ENCODE data around the gene RFX1. TPM values are rescaled to one million over a fixed set of nuclear protein-coding genes. Genes with fewer than 3 reads are reported as not detected.
"Not testable (repeated sequence)": the region's sequence is repeated elsewhere in the genome, so short reads cannot be mapped to it uniquely, and the experiment has no call there.

RFX1 gene
- total and polyA plus RNA-seq, 2 of the 13 experiments (the other 11 are each of a cell fraction or from before 2014, with no cell fraction given): 1.1 to 1.3 TPM

- H3K9ac ChIP-seq (ENCODE audit: insufficient read depth, low read depth, low read length); H3K27ac ChIP-seq (ENCODE audit: extremely low read length, insufficient read depth, low read length); DNase-seq (ENCODE audit: low spot score); H2AFZ ChIP-seq (ENCODE audit: low read length); H4K20me1 ChIP-seq (ENCODE audit: insufficient read depth, low read length); POLR2A ChIA-PET; H3K27me3 ChIP-seq (ENCODE audit: control insufficient read depth in 1 of 2, insufficient read depth in 2 of 2, low read length in 2 of 2); CTCF ChIA-PET (ENCODE audit: low intra/inter-chr PET ratio, low total read pairs); H3K36me3 ChIP-seq (replicated peaks in 1 of 2; ENCODE audit: control insufficient read depth in 1 of 2, insufficient read depth in 2 of 2, low read length in 2 of 2); FAIRE-seq; H3K9me3 ChIP-seq (ENCODE audit: low read length); intact Hi-C loops (cut with micrococcal nuclease; ENCODE audit: unreplicated experiment); H3K4me3 ChIP-seq (replicated peaks in 1 of 3; ENCODE audit: insufficient read depth in 1 of 3, low read depth in 2 of 3, low read length in 3 of 3); ATAC-seq; BruUV-seq (replicated peaks); in situ Hi-C loops (cut with HindIII; ENCODE audit: extremely low pct_ligation_motif_present, low pct_unique_long_range_greater_than_20kb); H3K79me2 ChIP-seq (ENCODE audit: insufficient read depth, low read length); H3K4me2 ChIP-seq (ENCODE audit: low read depth, low read length): not testable (repeated sequence)
- peaks cover 55% of the 10 kb centered on the region for H3K4me1 ChIP-seq (ENCODE audit: insufficient read depth, low read length)
- WGBS (ENCODE audit: low lambda C conversion rate): 77% methylated on average over 3 of the region's 3 CpGs
Measured at GRCh38 chr19:14019739-14020138, 13.6 kb upstream of the RFX1 start.

GRCh38 chr19:14019100-14019499, 13.0 kb upstream of the RFX1 start:
- DNase-seq (ENCODE audit: low spot score) (no peak), ATAC-seq (no peak), FAIRE-seq (no peak)
- CTCF ChIA-PET (ENCODE audit: low intra/inter-chr PET ratio, low total read pairs): no interaction called here
- Histone ChIP-seq H2AFZ (ENCODE audit: low read length) (no peak overlapping the region), H3K4me2 (ENCODE audit: low read depth, low read length) (no peak overlapping the region), H3K9me3 (ENCODE audit: low read length) (no peaks in the 10 kb centered on the region), H3K9ac (ENCODE audit: insufficient read depth, low read depth, low read length) (no peak overlapping the region), H3K4me1 (ENCODE audit: insufficient read depth, low read length) (peaks cover 49% of the 10 kb centered on the region), H3K27me3 (ENCODE audit: control insufficient read depth in 1 of 2, insufficient read depth in 2 of 2, low read length in 2 of 2) (no peaks in the 10 kb centered on the region), H3K79me2 (ENCODE audit: insufficient read depth, low read length) (no peaks in the 10 kb centered on the region), H3K27ac (ENCODE audit: extremely low read length, insufficient read depth, low read length) (no peak overlapping the region), H4K20me1 (ENCODE audit: insufficient read depth, low read length) (no peaks in the 10 kb centered on the region), H3K4me3 (replicated peaks in 1 of 3; ENCODE audit: insufficient read depth in 1 of 3, low read depth in 2 of 3, low read length in 3 of 3) (no peak overlapping the region), H3K36me3 (replicated peaks in 1 of 2; ENCODE audit: control insufficient read depth in 1 of 2, insufficient read depth in 2 of 2, low read length in 2 of 2) (no peaks in the 10 kb centered on the region)
- TF ChIP-seq TFDP1 (CRISPR knock-in tag; IDR thresholded peaks at IDR 0.05; ENCODE audit: borderline replicate concordance): no peak
- no peak for TF ChIP-seq RFX5 (IDR thresholded peaks at IDR 0.05; ENCODE audit: low read depth, low read length)
- TF ChIP-seq SMARCC2 (IDR thresholded peaks at IDR 0.05): no peak
- TF ChIP-seq ZNF282 (IDR thresholded peaks at IDR 0.05; ENCODE audit: partially characterized antibody): no peak
- TF ChIP-seq KLF13 (CRISPR knock-in tag; IDR thresholded peaks at IDR 0.05): no peak
- TF ChIP-seq ZZZ3 (CRISPR knock-in tag; IDR thresholded peaks at IDR 0.05; ENCODE audit: borderline replicate concordance): no peak
- TF ChIP-seq GPBP1L1 (CRISPR knock-in tag; IDR thresholded peaks at IDR 0.05): no peak
- in situ Hi-C loops (cut with HindIII; ENCODE audit: extremely low pct_ligation_motif_present, low pct_unique_long_range_greater_than_20kb) (no loop called here), intact Hi-C loops (cut with micrococcal nuclease; ENCODE audit: unreplicated experiment) (no loop called here)
- POLR2A ChIA-PET: interaction anchor here (0.6 kb wide), 1 partner anchor 13 kb away, joined by 3 read pairs; the partner anchor contains the start of gene RFX1
- no TSS peak for BruUV-seq (replicated peaks)
- 33% methylated on average over 6 of the region's 6 CpGs for WGBS (ENCODE audit: low lambda C conversion rate)
